ENCODE measurements around the gene LAT. TPM values are rescaled to one million over a fixed set of nuclear protein-coding genes. Genes with fewer than 3 reads are reported as not detected.
"Not testable (repeated sequence)": the region's sequence is repeated elsewhere in the genome, so short reads cannot be mapped to it uniquely, and the experiment has no call there.

LAT gene
- total RNA-seq, 2 donors from 2014 or later, result 3.7 to 7.3 TPM

- no peaks in the 10 kb centered on the region for H3K36me3 ChIP-seq
- no peaks in the 10 kb centered on the region for H3K9me3 ChIP-seq
- H3K27me3 ChIP-seq, result no peaks in the 10 kb centered on the region
- no peak overlapping the region for H3K4me3 ChIP-seq
- no peak for DNase-seq
- no peaks in the 10 kb centered on the region for H3K4me1 ChIP-seq
- TF ChIP-seq CTCF (IDR thresholded peaks at IDR 0.05), result no peak
- H3K27ac ChIP-seq, result no peak overlapping the region
- intact Hi-C loops (cut with DNase I), result no loop called here
- no peak overlapping the region for H3K9ac ChIP-seq (ENCODE audit: low read depth in 2 of 2, low read length in 2 of 2)
Observed at GRCh38 chr16:28958216-28958615, 26.6 kb upstream of the LAT start.

- Histone ChIP-seq H3K27me3 (no peaks in the 10 kb centered on the region), H3K9me3 (no peaks in the 10 kb centered on the region), H3K27ac (no peak overlapping the region), H3K4me1 (no peaks in the 10 kb centered on the region), H3K36me3 (peaks cover 3% of the 10 kb centered on the region), H3K4me3 (no peak overlapping the region), H3K9ac (ENCODE audit: low read depth in 2 of 2, low read length in 2 of 2) (no peak overlapping the region)
- DNase-seq, result no peak
- intact Hi-C loops (cut with DNase I), result no loop called here
- TF ChIP-seq CTCF (IDR thresholded peaks at IDR 0.05), result no peak
Observed at GRCh38 chr16:28958836-28959235, 26.0 kb upstream of the LAT start.

GRCh38 chr16:28964072-28964471 lies 20.8 kb upstream of the LAT start:
- no peak for TF ChIP-seq CTCF (IDR thresholded peaks at IDR 0.05)
- intact Hi-C loops (cut with DNase I), result no loop called here
- no peak overlapping the region for H3K4me3 ChIP-seq
- DNase-seq, result no peak
- H3K36me3 ChIP-seq, result peaks cover 19% of the 10 kb centered on the region
- H3K27ac ChIP-seq, result no peak overlapping the region
- no peaks in the 10 kb centered on the region for H3K9me3 ChIP-seq
- H3K27me3 ChIP-seq, result no peaks in the 10 kb centered on the region
- no peak overlapping the region for H3K9ac ChIP-seq (ENCODE audit: low read depth in 2 of 2, low read length in 2 of 2)
- no peaks in the 10 kb centered on the region for H3K4me1 ChIP-seq

- no peak overlapping the region for H3K27ac ChIP-seq
- TF ChIP-seq CTCF (IDR thresholded peaks at IDR 0.05), result no peak
- no peaks in the 10 kb centered on the region for H3K27me3 ChIP-seq
- no peak overlapping the region for H3K9ac ChIP-seq (ENCODE audit: low read depth in 2 of 2, low read length in 2 of 2)
- DNase-seq, result no peak
- H3K4me3 ChIP-seq, result no peak overlapping the region
- peaks cover 19% of the 10 kb centered on the region for H3K36me3 ChIP-seq
- H3K9me3 ChIP-seq, result no peaks in the 10 kb centered on the region
- H3K4me1 ChIP-seq, result no peaks in the 10 kb centered on the region
- intact Hi-C loops (cut with DNase I), result no loop called here
Observed at GRCh38 chr16:28964496-28964895, 20.4 kb upstream of the LAT start.

- intact Hi-C loops (cut with DNase I), result no loop called here
- TF ChIP-seq CTCF (IDR thresholded peaks at IDR 0.05), result no peak
- no peak overlapping the region for H3K9ac ChIP-seq (ENCODE audit: low read depth in 2 of 2, low read length in 2 of 2)
- DNase-seq, result no peak
- H3K4me1 ChIP-seq, result no peaks in the 10 kb centered on the region
- H3K36me3 ChIP-seq, result peaks cover 19% of the 10 kb centered on the region
- H3K27ac ChIP-seq, result no peak overlapping the region
- H3K9me3 ChIP-seq, result no peaks in the 10 kb centered on the region
- H3K27me3 ChIP-seq, result no peaks in the 10 kb centered on the region
- H3K4me3 ChIP-seq, result no peak overlapping the region
Observed at GRCh38 chr16:28967156-28967555, 17.7 kb upstream of the LAT start.

- H3K4me3 ChIP-seq; DNase-seq; H3K9ac ChIP-seq (ENCODE audit: low read depth in 2 of 2, low read length in 2 of 2); H3K36me3 ChIP-seq; H3K4me1 ChIP-seq; intact Hi-C loops (cut with DNase I); H3K9me3 ChIP-seq; H3K27ac ChIP-seq; H3K27me3 ChIP-seq: not testable (repeated sequence)
Observed at GRCh38 chr16:28969696-28970095, 15.2 kb upstream of the LAT start.

Measured in colonic mucosa (tissue), 4 donors.